GM18511 (cell line): ENCODE results near the gene DCP1B.

Experiments
- ATAC-seq: cut with Tn5 transposase; IDR thresholded peaks from one replicate; pipeline ENCODE4 v1.9.1; 2021; ENCODE audit warnings: mild to moderate bottlenecking, moderate library complexity; ENCODE audit not compliant: unreplicated experiment

DCP1B gene

DNA sequence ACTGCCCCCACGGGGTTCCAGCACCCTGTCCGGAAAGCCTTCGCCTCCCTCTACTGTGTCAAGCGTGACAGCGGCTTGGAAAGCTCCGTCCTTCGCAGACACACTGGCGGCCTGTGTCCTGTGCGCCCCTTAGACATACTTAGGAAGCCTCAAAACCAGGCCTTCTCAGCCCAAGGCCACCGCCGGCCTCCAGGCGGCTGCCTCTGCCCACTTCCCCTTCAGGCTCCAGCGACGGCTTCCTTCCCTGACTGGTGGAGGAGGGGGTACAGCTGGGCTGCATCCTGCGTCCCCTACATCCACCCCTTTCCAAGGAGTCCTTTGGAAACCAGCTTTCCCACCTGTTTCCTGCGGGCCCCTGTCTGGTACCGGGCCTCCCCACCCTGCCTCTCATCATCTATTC lies 83.3 kb downstream of the DCP1B start:
- ATAC-seq: no peak

DNA sequence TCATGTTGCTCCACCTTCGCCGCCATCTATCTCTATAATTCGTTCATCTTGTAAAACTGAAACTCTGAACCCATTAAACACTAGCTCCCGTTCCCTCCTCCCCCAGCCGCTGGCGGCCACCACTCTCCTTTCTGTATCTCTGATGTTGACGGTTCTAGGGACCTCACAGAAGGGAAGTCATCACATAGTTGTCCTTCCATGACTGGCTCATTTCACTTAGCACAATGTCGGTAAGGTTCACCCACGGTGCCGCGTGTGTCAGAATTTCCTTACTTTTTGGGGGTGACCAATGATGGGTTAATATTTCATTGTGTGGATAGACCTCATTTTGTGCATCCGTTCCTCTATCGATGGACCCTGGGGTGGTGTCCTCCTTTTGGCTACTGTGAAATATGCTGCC lies 83.8 kb downstream of the DCP1B start:
- no peak for ATAC-seq

DNA sequence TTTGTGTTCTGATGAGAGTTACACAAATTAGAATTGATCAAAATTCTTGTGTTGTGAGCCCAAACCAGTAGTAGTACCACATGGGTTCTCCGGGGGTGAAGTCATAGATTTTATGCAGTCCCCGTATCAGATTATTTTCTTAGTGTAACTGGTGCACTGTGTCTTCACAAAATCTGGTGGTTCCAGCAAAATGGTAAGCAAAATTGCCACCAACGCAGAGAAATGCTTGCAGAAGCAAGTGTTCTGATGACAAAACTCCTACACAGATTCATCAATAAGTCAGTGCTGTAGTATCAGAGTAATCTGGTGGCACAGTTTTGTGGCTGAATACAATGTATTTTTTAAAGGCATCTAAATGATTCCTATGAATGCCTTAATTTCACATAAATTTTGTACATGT lies 84.5 kb downstream of the DCP1B start:
- no peak for ATAC-seq

DNA sequence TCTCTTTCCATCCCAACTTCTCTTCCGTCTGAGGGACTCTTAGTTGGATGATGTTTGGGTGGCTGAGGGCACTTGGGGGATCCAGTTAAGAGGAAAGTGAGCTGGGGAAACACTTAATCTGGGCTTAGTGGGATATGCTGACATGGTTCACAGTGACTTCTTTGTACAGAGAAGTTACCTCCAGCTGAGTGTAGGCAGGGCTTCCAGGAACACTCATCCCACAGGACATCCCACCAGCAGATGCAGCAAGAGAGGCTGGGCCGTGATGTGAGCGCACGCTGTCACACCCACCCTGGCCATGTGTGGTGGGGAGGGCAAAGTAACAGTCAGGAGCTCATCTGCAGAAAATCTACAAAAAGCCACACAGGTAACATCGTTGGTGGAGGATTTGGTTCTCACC lies 85.0 kb downstream of the DCP1B start:
- no peak for ATAC-seq

GRCh38 chr12:1918884-1919236 lies 85.4 kb downstream of the DCP1B start:
- ATAC-seq: no peak

- ATAC-seq: no peak
These were observed 86.0 kb downstream of the DCP1B start, which contains the start of gene CACNA2D4 for GRCh38 chr12:1918081-1918883. Gene CACNA2D4, minus strand, starts transcription at chr12:1918652. Its CDS starts 179 bp downstream, at chr12:1918473.

- ATAC-seq: no peak
These were observed 86.8 kb downstream of the DCP1B start for GRCh38 chr12:1917172-1918070.

DNA sequence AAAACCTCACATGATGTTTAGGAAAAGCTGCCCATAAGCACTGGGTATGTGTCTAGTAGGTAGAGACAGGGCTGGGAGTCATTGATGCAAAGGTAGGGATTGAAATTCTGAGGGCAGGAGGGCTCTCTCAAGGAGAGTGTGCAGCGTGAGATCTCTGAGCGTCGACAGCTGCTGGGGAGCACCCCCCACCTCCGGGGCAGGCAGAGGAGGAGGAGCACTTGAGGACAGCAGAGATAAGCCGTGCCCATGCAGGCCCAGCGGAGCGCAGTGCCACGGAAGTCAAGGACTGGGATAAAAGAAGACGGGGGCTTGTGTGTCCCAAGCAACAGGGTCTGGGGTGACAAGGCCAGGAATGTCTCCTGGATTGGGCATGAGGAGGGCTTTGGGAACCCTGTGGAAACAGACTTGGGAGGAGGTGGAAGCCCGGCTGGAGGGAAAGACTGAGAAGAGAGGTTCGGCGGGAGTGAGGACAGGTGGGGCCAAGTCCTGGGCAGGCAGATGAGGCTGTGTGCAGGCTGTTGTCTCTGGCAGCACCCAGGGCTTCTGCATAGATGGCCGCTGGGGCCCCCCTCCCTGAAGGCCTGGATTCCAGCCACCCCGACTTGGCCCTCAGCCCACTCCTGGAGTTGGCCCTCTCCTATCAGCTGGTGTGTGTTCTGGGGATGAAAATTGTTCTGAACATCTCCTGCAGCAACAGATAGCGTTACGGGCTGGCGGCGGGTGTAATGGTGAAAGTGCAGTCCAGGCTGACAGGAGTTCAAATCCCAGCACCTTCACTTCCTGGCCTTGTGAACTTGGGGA lies 87.7 kb downstream of the DCP1B start:
- no peak for ATAC-seq

GRCh38 chr12:1915082-1915968 lies 88.9 kb downstream of the DCP1B start:
- no peak for ATAC-seq

- ATAC-seq: no peak
These were observed 89.9 kb downstream of the DCP1B start for GRCh38 chr12:1914114-1914911.

DNA sequence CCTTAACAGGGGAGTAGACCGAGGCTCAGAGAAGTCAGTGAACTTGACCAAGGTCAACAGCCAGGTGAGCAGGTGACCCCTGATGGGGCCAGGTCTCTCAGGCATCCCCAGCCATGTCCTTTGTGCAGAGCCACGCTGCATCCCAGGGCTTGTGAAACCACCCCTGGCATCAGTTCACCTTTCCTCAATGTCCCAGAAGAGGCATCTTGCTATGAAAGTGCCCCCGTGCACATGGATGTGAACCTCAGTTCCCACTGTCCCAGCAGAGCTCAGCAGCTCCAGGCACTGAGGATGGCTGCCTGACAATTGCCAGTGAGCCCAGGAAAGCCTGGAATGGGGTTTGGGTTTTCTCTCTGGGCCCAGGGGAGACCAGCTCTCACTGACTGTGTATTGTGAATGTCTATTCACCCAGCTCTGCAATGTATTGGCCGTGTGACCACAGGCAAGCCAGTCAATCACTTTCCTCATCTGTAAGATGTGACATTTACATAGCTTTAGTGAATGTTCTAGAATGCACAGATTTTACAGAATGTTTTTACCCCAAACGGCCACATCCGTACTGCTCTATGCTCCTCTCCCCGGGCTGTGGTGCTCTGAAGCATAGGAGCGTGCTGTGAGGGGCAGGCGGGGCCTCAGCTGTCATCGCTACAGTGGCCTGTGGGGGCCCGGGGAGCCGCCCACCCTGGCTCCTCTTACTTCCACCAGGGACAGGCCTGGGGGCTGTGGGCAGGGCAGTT lies 90.7 kb downstream of the DCP1B start:
- ATAC-seq: no peak

DNA sequence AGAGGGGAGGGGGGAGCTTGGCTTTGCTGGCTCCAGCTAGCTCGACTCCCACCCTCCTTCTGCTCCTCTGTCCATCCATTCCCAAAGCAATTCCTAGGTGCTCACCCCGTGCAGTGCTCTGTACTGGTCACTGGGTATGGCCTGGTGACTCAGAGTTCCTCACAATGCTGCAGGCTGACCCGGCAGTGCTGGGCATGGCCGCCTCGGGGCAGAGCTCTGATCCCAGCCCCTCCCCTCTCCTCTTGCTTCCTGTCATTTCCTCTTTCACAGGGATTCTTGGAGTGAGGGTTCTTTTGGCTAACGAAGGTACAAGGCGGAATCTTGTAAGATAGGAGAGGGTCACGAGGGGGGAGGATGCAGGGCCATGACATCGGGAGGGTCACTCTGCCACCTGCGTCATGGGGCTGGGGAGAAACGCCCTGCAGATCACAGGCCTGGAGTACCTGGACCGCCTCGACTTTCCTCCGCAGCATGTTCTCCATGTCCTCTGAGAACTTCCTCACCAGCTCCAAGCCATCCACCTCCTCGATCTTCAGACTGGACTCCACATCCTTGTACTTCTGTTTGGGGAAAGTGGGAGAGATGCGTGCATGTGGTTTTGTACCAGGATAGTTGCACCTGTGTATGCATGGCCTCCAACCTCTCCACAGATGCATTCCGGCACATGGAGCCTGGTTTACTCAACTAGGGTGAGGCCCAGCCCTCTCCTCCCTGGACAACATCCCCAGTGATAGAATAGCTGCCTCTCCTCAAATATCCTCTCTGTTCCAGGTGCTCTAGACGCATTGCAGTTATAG lies 91.5 kb downstream of the DCP1B start:
- no peak for ATAC-seq

GRCh38 chr12:1911598-1912575 lies 92.4 kb downstream of the DCP1B start:
- no peak for ATAC-seq

- no peak for ATAC-seq
These were observed 93.8 kb downstream of the DCP1B start for GRCh38 chr12:1910468-1910867.

GRCh38 chr12:1908758-1909157 lies 95.5 kb downstream of the DCP1B start:
- no peak for ATAC-seq

DNA sequence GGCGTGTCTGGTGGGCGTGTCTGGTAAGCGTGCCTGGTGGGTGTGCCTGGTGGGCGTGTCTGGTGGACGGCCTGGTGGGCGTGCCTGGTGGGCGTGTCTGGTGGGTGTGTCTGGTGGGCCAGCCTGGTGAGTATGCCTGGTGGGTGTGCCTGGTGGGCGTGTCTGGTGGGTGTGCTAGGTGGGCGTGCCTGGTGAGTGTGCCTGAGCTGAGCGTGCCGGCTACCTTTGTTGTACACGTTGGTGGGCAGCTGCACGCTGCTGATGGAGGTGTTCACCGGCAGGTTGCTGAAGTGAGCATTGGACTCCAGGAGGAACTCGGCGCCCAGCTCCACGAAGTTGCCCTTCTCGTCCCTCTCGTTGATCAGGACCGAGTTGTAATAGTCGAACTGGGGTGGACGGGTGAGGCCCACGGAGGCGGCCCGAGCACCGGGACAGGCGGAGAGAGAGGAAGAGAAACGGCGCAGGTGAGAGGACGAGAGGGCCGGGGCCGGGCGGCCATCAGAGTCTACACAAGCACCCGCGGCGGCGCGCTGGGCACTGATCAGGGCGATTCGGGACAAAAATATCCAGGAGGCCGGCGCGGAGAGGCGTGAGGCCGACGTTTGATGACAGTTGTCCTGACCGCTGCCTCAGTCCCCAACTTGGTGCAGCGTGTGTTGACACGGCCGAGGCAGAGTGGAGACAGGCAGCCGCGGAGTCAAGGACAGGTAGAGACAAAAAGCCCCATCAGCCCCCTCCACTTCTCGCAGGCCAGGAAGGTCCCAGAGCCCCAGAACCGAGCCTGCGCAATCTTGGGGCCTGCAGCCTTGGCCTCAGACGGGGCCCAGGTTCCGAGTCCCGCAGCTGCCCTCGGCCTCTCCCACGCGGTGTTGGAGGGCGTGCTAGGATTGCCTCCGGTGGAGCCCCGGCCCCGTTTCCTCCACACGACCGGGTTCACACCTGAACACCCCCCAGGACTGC lies 96.3 kb downstream of the DCP1B start:
- ATAC-seq: no peak
